ENCODE measurements around the gene HYCC2.

HYCC2 gene

GRCh38 chr2:201107624-201108023 is 36.2 kb upstream of the HYCC2 start:
- no peak overlapping the region for H3K18ac ChIP-seq (ENCODE audit: low read length)
- H3K27me3 ChIP-seq (ENCODE audit: insufficient read depth, low read length) = no peaks in the 10 kb centered on the region
- H3K9me3 ChIP-seq (ENCODE audit: insufficient read depth, low read depth, low read length) = no peaks in the 10 kb centered on the region
- WGBS (ENCODE audit: extremely low coverage, insufficient coverage, insufficient read length) = no CpG with 5 or more reads among the region's 2 CpGs
- H3K4me3 ChIP-seq (ENCODE audit: low read depth, low read length) = no peak overlapping the region
- no peak overlapping the region for H3K23ac ChIP-seq (ENCODE audit: low read length)
- no peak overlapping the region for H3K27ac ChIP-seq (ENCODE audit: low read depth, low read length)
- no peak overlapping the region for H2BK5ac ChIP-seq (ENCODE audit: low read depth, low read length, poor library complexity)
- DNase-seq = no peak
- H2BK120ac ChIP-seq (ENCODE audit: insufficient read depth, low read length, poor library complexity) = no peak overlapping the region
- no peak overlapping the region for H4K12ac ChIP-seq (ENCODE audit: low read depth, low read length)
- no peak overlapping the region for H4K91ac ChIP-seq (ENCODE audit: low read depth, low read length)
- no peaks in the 10 kb centered on the region for H3K79me1 ChIP-seq (ENCODE audit: low read length)
- H3K79me2 ChIP-seq (ENCODE audit: control insufficient read depth, insufficient read depth, low read length, poor library complexity) = no peaks in the 10 kb centered on the region
- H4K8ac ChIP-seq (ENCODE audit: low read depth, low read length) = no peak overlapping the region
- H3K36me3 ChIP-seq (ENCODE audit: control insufficient read depth in 1 of 2, insufficient read depth in 2 of 2, low read length in 2 of 2) = no peaks in the 10 kb centered on the region
- no peak overlapping the region for H2AK5ac ChIP-seq (ENCODE audit: low read length)
- H2BK12ac ChIP-seq (ENCODE audit: low read length) = no peak overlapping the region
- H3K14ac ChIP-seq (ENCODE audit: low read length) = no peak overlapping the region
- no peak overlapping the region for H3K9ac ChIP-seq (ENCODE audit: low read length)
- no peak overlapping the region for H2AFZ ChIP-seq (ENCODE audit: insufficient read depth, low read length, poor library complexity)
- no peak overlapping the region for H3K4ac ChIP-seq (ENCODE audit: low read depth, low read length)
- no peak overlapping the region for H3K4me2 ChIP-seq (ENCODE audit: low read length)
- no peaks in the 10 kb centered on the region for H3K4me1 ChIP-seq (ENCODE audit: control insufficient read depth in 1 of 2, insufficient read depth in 2 of 2, low read length in 2 of 2)

- Histone ChIP-seq H3K4me3 (ENCODE audit: low read depth, low read length) (no peak overlapping the region), H3K27ac (ENCODE audit: low read depth, low read length) (no peak overlapping the region), H3K9me3 (ENCODE audit: insufficient read depth, low read depth, low read length) (no peaks in the 10 kb centered on the region), H3K14ac (ENCODE audit: low read length) (no peak overlapping the region), H2AK5ac (ENCODE audit: low read length) (no peak overlapping the region), H3K4me1 (ENCODE audit: control insufficient read depth in 1 of 2, insufficient read depth in 2 of 2, low read length in 2 of 2) (no peaks in the 10 kb centered on the region), H4K12ac (ENCODE audit: low read depth, low read length) (no peak overlapping the region), H3K36me3 (ENCODE audit: control insufficient read depth in 1 of 2, insufficient read depth in 2 of 2, low read length in 2 of 2) (no peaks in the 10 kb centered on the region), H4K8ac (ENCODE audit: low read depth, low read length) (no peak overlapping the region), H2BK12ac (ENCODE audit: low read length) (no peak overlapping the region), H3K79me1 (ENCODE audit: low read length) (no peaks in the 10 kb centered on the region), H3K4ac (ENCODE audit: low read depth, low read length) (no peak overlapping the region), H3K79me2 (ENCODE audit: control insufficient read depth, insufficient read depth, low read length, poor library complexity) (no peaks in the 10 kb centered on the region), H2BK5ac (ENCODE audit: low read depth, low read length, poor library complexity) (no peak overlapping the region), H3K23ac (ENCODE audit: low read length) (no peak overlapping the region), H2BK120ac (ENCODE audit: insufficient read depth, low read length, poor library complexity) (no peak overlapping the region), H3K18ac (ENCODE audit: low read length) (no peak overlapping the region), H3K27me3 (ENCODE audit: insufficient read depth, low read length) (no peaks in the 10 kb centered on the region), H2AFZ (ENCODE audit: insufficient read depth, low read length, poor library complexity) (no peak overlapping the region), H4K91ac (ENCODE audit: low read depth, low read length) (no peak overlapping the region), H3K9ac (ENCODE audit: low read length) (no peak overlapping the region), H3K4me2 (ENCODE audit: low read length) (no peak overlapping the region)
- DNase-seq = no peak
- no CpG with 5 or more reads among the region's 1 CpG for WGBS (ENCODE audit: extremely low coverage, insufficient coverage, insufficient read length)
These were observed 34.3 kb upstream of the HYCC2 start for GRCh38 chr2:201105759-201106158.

DNA sequence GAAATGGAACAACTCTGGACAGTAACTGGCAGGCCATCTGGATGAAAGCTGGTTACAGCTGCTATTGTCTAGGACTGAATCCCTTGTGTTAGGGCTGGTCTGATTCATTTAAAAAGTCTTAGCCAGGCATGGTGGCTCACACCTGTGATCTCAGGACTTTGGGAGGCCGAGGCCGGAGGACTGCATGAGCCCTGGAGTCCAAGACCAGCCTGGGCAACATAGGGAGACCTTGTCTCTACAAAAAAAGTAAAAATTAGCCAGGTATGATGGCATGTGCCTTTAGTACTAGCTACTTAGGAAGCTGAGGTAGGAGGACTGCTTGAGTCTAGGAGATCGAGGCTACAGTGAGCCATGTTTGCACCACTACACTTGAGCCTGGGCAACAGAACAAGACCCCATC is 29.0 kb upstream of the HYCC2 start:
- no peak overlapping the region for H3K4ac ChIP-seq (ENCODE audit: low read depth, low read length)
- H4K91ac ChIP-seq (ENCODE audit: low read depth, low read length) = no peak overlapping the region
- H3K18ac ChIP-seq (ENCODE audit: low read length) = no peak overlapping the region
- no peak overlapping the region for H3K14ac ChIP-seq (ENCODE audit: low read length)
- H3K36me3 ChIP-seq (ENCODE audit: control insufficient read depth in 1 of 2, insufficient read depth in 2 of 2, low read length in 2 of 2) = no peaks in the 10 kb centered on the region
- no peak overlapping the region for H4K8ac ChIP-seq (ENCODE audit: low read depth, low read length)
- H2BK12ac ChIP-seq (ENCODE audit: low read length) = no peak overlapping the region
- no peak overlapping the region for H2BK5ac ChIP-seq (ENCODE audit: low read depth, low read length, poor library complexity)
- no peak for DNase-seq
- H3K9me3 ChIP-seq (ENCODE audit: insufficient read depth, low read depth, low read length) = no peaks in the 10 kb centered on the region
- no peak overlapping the region for H3K23ac ChIP-seq (ENCODE audit: low read length)
- H4K12ac ChIP-seq (ENCODE audit: low read depth, low read length) = no peak overlapping the region
- no peak overlapping the region for H3K4me2 ChIP-seq (ENCODE audit: low read length)
- H3K27ac ChIP-seq (ENCODE audit: low read depth, low read length) = no peak overlapping the region
- H3K79me2 ChIP-seq (ENCODE audit: control insufficient read depth, insufficient read depth, low read length, poor library complexity) = no peaks in the 10 kb centered on the region
- H3K79me1 ChIP-seq (ENCODE audit: low read length) = no peaks in the 10 kb centered on the region
- H2AFZ ChIP-seq (ENCODE audit: insufficient read depth, low read length, poor library complexity) = no peak overlapping the region
- WGBS (ENCODE audit: extremely low coverage, insufficient coverage, insufficient read length) = no CpG with 5 or more reads among the region's 3 CpGs
- H3K9ac ChIP-seq (ENCODE audit: low read length) = no peak overlapping the region
- H2AK5ac ChIP-seq (ENCODE audit: low read length) = no peak overlapping the region
- no peak overlapping the region for H2BK120ac ChIP-seq (ENCODE audit: insufficient read depth, low read length, poor library complexity)
- H3K4me3 ChIP-seq (ENCODE audit: low read depth, low read length) = no peak overlapping the region
- no peaks in the 10 kb centered on the region for H3K4me1 ChIP-seq (ENCODE audit: control insufficient read depth in 1 of 2, insufficient read depth in 2 of 2, low read length in 2 of 2)
- no peaks in the 10 kb centered on the region for H3K27me3 ChIP-seq (ENCODE audit: insufficient read depth, low read length)

DNA sequence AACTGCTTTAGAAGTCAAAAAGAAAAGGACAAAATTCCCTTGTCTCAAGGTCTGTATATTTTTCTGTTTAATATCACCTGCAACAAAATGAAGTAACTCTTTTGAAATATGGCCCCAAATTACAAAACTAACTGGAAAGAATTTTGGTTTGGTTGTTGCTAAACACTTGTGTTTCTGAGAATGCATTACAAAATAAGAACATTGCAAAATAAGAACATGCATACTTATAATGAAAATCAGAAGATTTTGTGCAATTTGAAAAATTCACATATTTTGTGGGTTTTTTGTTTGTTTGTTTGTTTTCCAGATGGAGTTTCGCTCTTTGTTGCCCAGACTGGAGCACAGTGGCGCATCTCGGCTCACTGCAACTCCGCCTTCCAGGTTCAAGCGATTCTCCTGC is 22.1 kb upstream of the HYCC2 start:
- H3K27me3 ChIP-seq (ENCODE audit: insufficient read depth, low read length) = no peaks in the 10 kb centered on the region
- H3K4ac ChIP-seq (ENCODE audit: low read depth, low read length) = no peak overlapping the region
- H4K12ac ChIP-seq (ENCODE audit: low read depth, low read length) = no peak overlapping the region
- no peaks in the 10 kb centered on the region for H3K79me2 ChIP-seq (ENCODE audit: control insufficient read depth, insufficient read depth, low read length, poor library complexity)
- no peak overlapping the region for H2BK12ac ChIP-seq (ENCODE audit: low read length)
- peaks cover 2 to 3% of the 10 kb centered on the region in 2 experiments for H3K36me3 ChIP-seq (ENCODE audit: control insufficient read depth in 1 of 2, insufficient read depth in 2 of 2, low read length in 2 of 2)
- no peak overlapping the region for H3K4me3 ChIP-seq (ENCODE audit: low read depth, low read length)
- no peak overlapping the region for H3K14ac ChIP-seq (ENCODE audit: low read length)
- no peak overlapping the region for H2AK5ac ChIP-seq (ENCODE audit: low read length)
- WGBS (ENCODE audit: extremely low coverage, insufficient coverage, insufficient read length) = no CpG with 5 or more reads among the region's 5 CpGs
- no peak overlapping the region for H3K9ac ChIP-seq (ENCODE audit: low read length)
- no peaks in the 10 kb centered on the region for H3K4me1 ChIP-seq (ENCODE audit: control insufficient read depth in 1 of 2, insufficient read depth in 2 of 2, low read length in 2 of 2)
- no peak overlapping the region for H2BK120ac ChIP-seq (ENCODE audit: insufficient read depth, low read length, poor library complexity)
- no peak overlapping the region for H4K91ac ChIP-seq (ENCODE audit: low read depth, low read length)
- H3K9me3 ChIP-seq (ENCODE audit: insufficient read depth, low read depth, low read length) = no peaks in the 10 kb centered on the region
- no peak overlapping the region for H4K8ac ChIP-seq (ENCODE audit: low read depth, low read length)
- no peak overlapping the region for H3K4me2 ChIP-seq (ENCODE audit: low read length)
- H3K23ac ChIP-seq (ENCODE audit: low read length) = no peak overlapping the region
- no peak overlapping the region for H2AFZ ChIP-seq (ENCODE audit: insufficient read depth, low read length, poor library complexity)
- H3K18ac ChIP-seq (ENCODE audit: low read length) = no peak overlapping the region
- no peak overlapping the region for H2BK5ac ChIP-seq (ENCODE audit: low read depth, low read length, poor library complexity)
- H3K79me1 ChIP-seq (ENCODE audit: low read length) = no peaks in the 10 kb centered on the region
- H3K27ac ChIP-seq (ENCODE audit: low read depth, low read length) = no peak overlapping the region
- DNase-seq = peak; percentile 10 to 94
